GM12892 (cell line): ENCODE measurements around the gene ZNF79.

ENCODE experiments used
- POLR2A ChIP-seq: IDR thresholded peaks from 2 replicates; pipeline ENCODE4 v1.6.1; 2011; ENCODE audit warnings: low read depth, low read length, control low read depth
- POLR2AphosphoS5 ChIP-seq: IDR thresholded peaks from 2 replicates; pipeline ENCODE4 v1.6.1; 2011; ENCODE audit warnings: low read depth, low read length, control low read depth
- TAF1 ChIP-seq: IDR thresholded peaks from 2 replicates; pipeline ENCODE4 v1.6.1; 2011; ENCODE audit warnings: low read depth, mild to moderate bottlenecking, control low read depth, low read length, borderline replicate concordance

GRCh38 chr9:127415657-127416056 lies 8.5 kb upstream of the ZNF79 start:
- no peak for TF ChIP-seq POLR2AphosphoS5
- TF ChIP-seq POLR2A = no peak
- no peak for TF ChIP-seq TAF1
